Stimulated activated CD4-positive, alpha-beta T cell treated with anti-CD3 and anti-CD28 coated beads, Interleukin-15, amount 100 ng/mL, for 48 hours (primary cell): ENCODE results near the gene BDNF.

Experiments
- DNase-seq, 2 donors: peaks; one replicate each; pipeline ENCODE4 v3.0.0-alpha.2; 2020; ENCODE audit warnings: low read depth in 2 of 2

BDNF gene

GRCh38 chr11:27705873-27706820 lies 5.9 kb upstream of the BDNF start:
- no peak for DNase-seq

- no peak for DNase-seq
Measured at GRCh38 chr11:27703481-27703880, 3.2 kb upstream of the BDNF start.

GRCh38 chr11:27702811-27703210 lies 2.6 kb upstream of the BDNF start:
- no peak for DNase-seq

- no peak for DNase-seq
Measured at GRCh38 chr11:27701355-27702105, 1.3 kb upstream of the BDNF start.

- no peak for DNase-seq
Measured at GRCh38 chr11:27699926-27700350, 317 bp downstream of the BDNF start.

GRCh38 chr11:27699242-27699925 lies 871 bp downstream of the BDNF start:
- no peak for DNase-seq

GRCh38 chr11:27698872-27699241 lies 1.4 kb downstream of the BDNF start:
- DNase-seq, result peak; percentile 56 to 64

GRCh38 chr11:27697679-27698275 lies 2.5 kb downstream of the BDNF start:
- DNase-seq, result no peak

- DNase-seq, result no peak
Measured at GRCh38 chr11:27696961-27697360, 3.3 kb downstream of the BDNF start.

- DNase-seq, result no peak
Measured at GRCh38 chr11:27696115-27696514, 4.1 kb downstream of the BDNF start.

- no peak for DNase-seq
Measured at GRCh38 chr11:27694992-27695391, 5.3 kb downstream of the BDNF start.

- DNase-seq, result no peak
Measured at GRCh38 chr11:27693398-27693797, 6.9 kb downstream of the BDNF start.

GRCh38 chr11:27692781-27693180 lies 7.5 kb downstream of the BDNF start:
- DNase-seq, result no peak

GRCh38 chr11:27688076-27688475 lies 12.2 kb downstream of the BDNF start:
- no peak for DNase-seq

GRCh38 chr11:27681664-27682063 lies 18.6 kb downstream of the BDNF start:
- DNase-seq, result no peak

- DNase-seq, result no peak
Measured at GRCh38 chr11:27679136-27680015, 20.9 kb downstream of the BDNF start.

- DNase-seq, result no peak
Measured at GRCh38 chr11:27678242-27678641, 22.0 kb downstream of the BDNF start.

GRCh38 chr11:27677108-27677507 lies 23.1 kb downstream of the BDNF start:
- DNase-seq, result no peak

GRCh38 chr11:27673979-27674663 lies 26.1 kb downstream of the BDNF start:
- no peak for DNase-seq

GRCh38 chr11:27672836-27673464 lies 27.3 kb downstream of the BDNF start:
- DNase-seq, result no peak
